HEK293 (cell line): Measurements from ENCODE around the gene CDK19.
A peak's percentile ranks its signal among the peaks of the same experiment; 100 is the strongest.

Source experiments
- CTCF ChIA-PET: fragments of 350-600 bp; formaldehyde crosslinking; extraction: SDS; loops from one replicate; lab custom pipeline; 2021; ENCODE audit warnings: antibody characterized with exemption; lab: Yijun Ruan, JAX
- POLR2A ChIA-PET: fragments of 300-600 bp; formaldehyde crosslinking; extraction: SDS; loops from one replicate; lab custom pipeline; 2020; ENCODE audit warnings: antibody characterized with exemption, inconsistent platforms; lab: Yijun Ruan, JAX
- H3K27ac ChIP-seq: fragments of 200-500 bp; sonication (Bioruptor generic); 2 replicates; pipeline ENCODE4 v1.5.1; 2014; ENCODE audit warnings: low read depth, low read length, control low read depth, inconsistent platforms; ENCODE audit errors: extremely low read depth
- H3K36me3 ChIP-seq, 2 experiments: fragments of 200-500 bp in 1 of 2; sonication (Bioruptor generic) in 1 of 2; 1 replicate in 1 of 2; 2 replicates in 1 of 2; pipeline ENCODE4 v1.5.1; 2014 to 2017; ENCODE audit warnings: inconsistent platforms in 2 of 2, low read length in 2 of 2; ENCODE audit not compliant: control insufficient read depth in 2 of 2, insufficient read depth in 1 of 2
- H3K4me1 ChIP-seq: fragments of 200-500 bp; sonication (Bioruptor generic); 2 replicates; pipeline ENCODE4 v1.5.1; 2014; ENCODE audit warnings: mild to moderate bottlenecking, low read length, inconsistent platforms; ENCODE audit not compliant: control insufficient read depth, insufficient read depth
- H3K4me3 ChIP-seq: 2 replicates; pipeline ENCODE4 v1.5.1; 2011; ENCODE audit warnings: low read depth, mild to moderate bottlenecking, control low read depth, low read length, moderate library complexity
- H3K9me3 ChIP-seq: fragments of 200-500 bp; sonication (Bioruptor generic); 2 replicates; pipeline ENCODE4 v1.5.1; 2014; ENCODE audit warnings: low read depth, low read length, inconsistent platforms; ENCODE audit not compliant: control insufficient read depth, insufficient read depth
- FEZF1 ChIP-seq: fragments of 450-650 bp; formaldehyde crosslinking; IDR thresholded peaks from 2 replicates; pipeline ENCODE4 v1.5.1; 2016; ENCODE audit warnings: missing biosample characterization, missing genetic modification characterization
- HOXC10 ChIP-seq: sonication (generic); formaldehyde crosslinking; IDR thresholded peaks from 2 replicates; pipeline ENCODE4 v1.8.1; 2023; ENCODE audit warnings: mild to moderate bottlenecking, missing genetic modification reagents
- MYNN ChIP-seq: fragments of 450-650 bp; formaldehyde crosslinking; IDR thresholded peaks from 2 replicates; pipeline ENCODE4 v1.5.1; 2016; ENCODE audit warnings: missing biosample characterization, missing genetic modification characterization, borderline replicate concordance
- PRDM1 ChIP-seq: fragments of 450-650 bp; formaldehyde crosslinking; IDR thresholded peaks from 2 replicates; pipeline ENCODE4; 2016; ENCODE audit warnings: missing biosample characterization, missing genetic modification characterization
- PRDM6 ChIP-seq: fragments of 450-650 bp; formaldehyde crosslinking; IDR thresholded peaks from 2 replicates; pipeline ENCODE4 v1.5.1; 2017; ENCODE audit warnings: missing biosample characterization, missing genetic modification characterization
- RBAK ChIP-seq: fragments of 450-650 bp; formaldehyde crosslinking; IDR thresholded peaks from 2 replicates; pipeline ENCODE4 v1.5.1; 2016; ENCODE audit warnings: missing biosample characterization, missing genetic modification characterization
- YY1 ChIP-seq: fragments of 450-650 bp; formaldehyde crosslinking; IDR thresholded peaks from 2 replicates; pipeline ENCODE4 v1.5.1; 2018; ENCODE audit warnings: missing biosample characterization, missing genetic modification characterization
- ZNF169 ChIP-seq: fragments of 450-650 bp; formaldehyde crosslinking; IDR thresholded peaks from 2 replicates; pipeline ENCODE4 v1.5.1; 2016; ENCODE audit warnings: missing biosample characterization, missing genetic modification characterization
- ZNF324 ChIP-seq: fragments of 450-650 bp; formaldehyde crosslinking; IDR thresholded peaks from 2 replicates; pipeline ENCODE4 v1.5.1; 2016; ENCODE audit warnings: missing biosample characterization, missing genetic modification characterization
- ZNF449 ChIP-seq: fragments of 450-650 bp; formaldehyde crosslinking; IDR thresholded peaks from 2 replicates; pipeline ENCODE4 v1.5.1; 2017; ENCODE audit warnings: missing biosample characterization, mild to moderate bottlenecking, missing genetic modification characterization, moderate library complexity
- ZNF596 ChIP-seq: fragments of 450-650 bp; IDR thresholded peaks from 2 replicates; pipeline ENCODE4 v1.5.0; 2018; ENCODE audit warnings: missing biosample characterization, mild to moderate bottlenecking, missing genetic modification characterization, moderate library complexity
- ZNF658 ChIP-seq: fragments of 450-650 bp; formaldehyde crosslinking; IDR thresholded peaks from 2 replicates; pipeline ENCODE4; 2016; ENCODE audit warnings: missing biosample characterization, missing genetic modification characterization
- ZNF670 ChIP-seq: fragments of 450-650 bp; formaldehyde crosslinking; IDR thresholded peaks from 2 replicates; pipeline ENCODE4 v1.5.1; 2016; ENCODE audit warnings: missing biosample characterization, missing genetic modification characterization, low read depth
- ZNF777 ChIP-seq: fragments of 450-650 bp; formaldehyde crosslinking; IDR thresholded peaks from 2 replicates; pipeline ENCODE4 v1.5.1; 2017; ENCODE audit warnings: missing biosample characterization, missing genetic modification characterization, borderline replicate concordance
- ZNF843 ChIP-seq: fragments of 450-650 bp; formaldehyde crosslinking; IDR thresholded peaks from 2 replicates; pipeline ENCODE4 v1.5.1; 2016; ENCODE audit warnings: missing biosample characterization, missing genetic modification characterization

CDK19 gene

GRCh38 chr6:110710115-110710514, 105.2 kb downstream of the CDK19 start:
- CTCF ChIA-PET, result no interaction called here
- Histone ChIP-seq H3K36me3 (no peaks in the 10 kb centered on the region), H3K4me1 (no peaks in the 10 kb centered on the region), H3K9me3 (no peaks in the 10 kb centered on the region), H3K4me3 (no peak overlapping the region), H3K27ac (no peak overlapping the region)
- TF ChIP-seq ZNF777, result no peak
- TF ChIP-seq ZNF596 (tag by site-specific recombination), result no peak
- TF ChIP-seq ZNF670 (tag by site-specific recombination), result no peak
- no peak for TF ChIP-seq ZNF843 (tag by site-specific recombination)
- TF ChIP-seq ZNF658 (tag by site-specific recombination), result no peak
- no peak for TF ChIP-seq ZNF449
- POLR2A ChIA-PET, result no interaction called here

- no peaks in the 10 kb centered on the region for H3K9me3 ChIP-seq
- TF ChIP-seq PRDM1 (tag by site-specific recombination) (0 out of 2 replicates have a peak, but pooled peaks have one; percentile 36), ZNF670 (tag by site-specific recombination) (no peak), RBAK (no peak), HOXC10 (CRISPR knock-in tag) (no peak), YY1 (tag by site-specific recombination) (no peak)
- CTCF ChIA-PET, result interaction anchor here (1.0 to 1.1 kb wide), 2 partner anchors 9 to 19 kb away, joined by 4 to 5 read pairs; no protein-coding TSS in a partner anchor
- no peak overlapping the region for H3K27ac ChIP-seq
- no peaks in the 10 kb centered on the region for H3K36me3 ChIP-seq
- no peak overlapping the region for H3K4me3 ChIP-seq
- POLR2A ChIA-PET, result interaction anchor here (0.6 to 1.1 kb wide), 2 partner anchors 107 to 166 kb away, joined by 3 read pairs; partner anchors contain the start of genes AMD1 and CDK19
- no peaks in the 10 kb centered on the region for H3K4me1 ChIP-seq
Observed at GRCh38 chr6:110708295-110708950, 106.8 kb downstream of the CDK19 start.

GRCh38 chr6:110705543-110705942, 109.7 kb downstream of the CDK19 start:
- no peaks in the 10 kb centered on the region for H3K9me3 ChIP-seq
- ChIA-PET POLR2A (no interaction called here), CTCF (no interaction called here)
- H3K27ac ChIP-seq, result no peak overlapping the region
- H3K4me1 ChIP-seq, result no peaks in the 10 kb centered on the region
- TF ChIP-seq ZNF324 (tag by site-specific recombination) (no peak), ZNF169 (tag by site-specific recombination) (no peak), FEZF1 (tag by site-specific recombination) (no peak), MYNN (no peak), PRDM6 (tag by site-specific recombination) (no peak)
- H3K36me3 ChIP-seq, result no peaks in the 10 kb centered on the region
- H3K4me3 ChIP-seq, result no peak overlapping the region
